Stimulated activated effector memory CD8-positive, alpha-beta T cell treated with anti-CD3 and anti-CD28 coated beads, Interleukin-12 subunit alpha, Interleukin-12 subunit beta, amount 100 ng/mL, for 72 hours (primary cell): ENCODE results near the gene WDR31.
"Not testable (repeated sequence)": the region's sequence is repeated elsewhere in the genome, so short reads cannot be mapped to it uniquely, and the experiment has no call there.

Source experiments
- ATAC-seq: fragments of 150-1000 bp; cut with Tn5 transposase; 2 replicates; pipeline ENCODE4 v1.10.0; 2021
- DNase-seq, 2 donors: peaks; one replicate each; pipeline ENCODE4 v3.0.0; 2021 to 2022; ENCODE audit warnings: low spot score in 2 of 2
- H3K27ac Mint-ChIP-seq: one replicate; pipeline ENCODE4 v1.8.0; 2022; ENCODE audit warnings: mild to moderate bottlenecking, mixed read lengths
- H3K36me3 Mint-ChIP-seq: one replicate; pipeline ENCODE4 v1.8.0; 2022; ENCODE audit warnings: mild to moderate bottlenecking, mixed read lengths
- H3K4me1 Mint-ChIP-seq: one replicate; pipeline ENCODE4 v1.8.0; 2022; ENCODE audit warnings: mixed read lengths
- H3K4me3 Mint-ChIP-seq: one replicate; pipeline ENCODE4 v1.8.0; 2022; ENCODE audit warnings: mild to moderate bottlenecking, mixed read lengths
- H3K9me3 Mint-ChIP-seq: one replicate; pipeline ENCODE4 v1.8.0; 2022; ENCODE audit warnings: mixed read lengths

WDR31 gene

DNA sequence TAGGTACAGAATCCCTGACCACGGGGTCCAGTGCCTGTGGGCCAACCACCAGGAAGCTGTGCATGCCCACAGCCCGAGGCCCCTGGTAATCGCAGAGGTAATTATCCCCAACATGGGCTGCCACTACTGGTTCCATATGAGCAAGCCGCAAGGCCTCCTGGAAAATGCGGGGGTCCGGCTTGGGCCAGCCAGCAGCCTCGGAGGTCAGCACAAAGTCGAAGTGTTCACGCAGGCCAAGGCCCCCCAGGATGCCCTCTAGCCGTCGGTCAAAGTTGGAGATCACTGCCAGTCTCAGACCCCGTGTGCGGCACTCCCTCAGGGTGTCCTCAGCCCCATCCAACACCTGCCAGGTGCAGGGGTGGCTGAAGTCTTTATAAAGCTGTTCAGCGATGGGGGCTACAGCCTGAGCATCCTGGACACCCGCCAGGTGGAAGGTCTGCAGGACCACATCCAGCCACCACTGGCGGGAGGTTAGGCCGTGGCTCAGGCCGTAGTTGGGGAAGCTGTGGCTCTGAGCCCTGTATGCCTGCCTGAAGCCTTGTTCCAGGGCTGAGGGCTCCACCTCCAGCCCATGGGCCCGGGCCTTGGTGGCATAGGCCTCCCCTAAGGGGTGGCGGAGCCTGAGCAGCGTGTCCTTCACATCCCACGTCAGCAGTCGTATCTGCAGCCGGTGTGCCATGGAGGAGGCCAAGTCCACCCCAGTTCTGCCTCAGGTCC is 33.8 kb upstream of the WDR31 start:
- DNase-seq = no peak
- Mint-ChIP-seq H3K36me3 (peaks cover 39% of the 10 kb centered on the region), H3K4me3 (no peak overlapping the region), H3K9me3 (no peaks in the 10 kb centered on the region), H3K4me1 (peaks cover 15% of the 10 kb centered on the region), H3K27ac (no peak overlapping the region)
- no peak for ATAC-seq

DNA sequence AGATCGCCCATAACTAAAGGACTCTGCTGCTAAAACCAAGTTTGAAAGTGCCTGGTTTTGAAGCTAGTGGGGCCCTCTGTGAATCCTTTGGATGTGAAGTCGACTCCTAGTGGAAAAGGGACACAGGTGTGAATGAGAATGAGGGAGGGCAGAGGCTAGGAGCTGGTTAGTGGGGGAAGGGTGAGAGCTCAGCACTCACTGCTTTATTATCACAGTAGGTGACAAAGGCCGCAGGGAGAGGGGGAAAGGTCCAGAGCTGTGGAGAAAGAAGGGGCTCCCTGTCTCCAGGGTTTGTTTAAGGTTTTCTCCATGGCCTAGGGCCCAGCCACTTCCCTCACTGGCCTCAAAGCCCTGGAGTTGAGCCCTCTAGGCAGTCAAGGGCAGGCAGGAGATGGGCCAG is 33.2 kb upstream of the WDR31 start:
- Mint-ChIP-seq H3K9me3 (no peaks in the 10 kb centered on the region), H3K4me1 (peaks cover 15% of the 10 kb centered on the region), H3K36me3 (peaks cover 39% of the 10 kb centered on the region), H3K27ac (no peak overlapping the region), H3K4me3 (no peak overlapping the region)
- ATAC-seq (no peak), DNase-seq (no peak)

DNA sequence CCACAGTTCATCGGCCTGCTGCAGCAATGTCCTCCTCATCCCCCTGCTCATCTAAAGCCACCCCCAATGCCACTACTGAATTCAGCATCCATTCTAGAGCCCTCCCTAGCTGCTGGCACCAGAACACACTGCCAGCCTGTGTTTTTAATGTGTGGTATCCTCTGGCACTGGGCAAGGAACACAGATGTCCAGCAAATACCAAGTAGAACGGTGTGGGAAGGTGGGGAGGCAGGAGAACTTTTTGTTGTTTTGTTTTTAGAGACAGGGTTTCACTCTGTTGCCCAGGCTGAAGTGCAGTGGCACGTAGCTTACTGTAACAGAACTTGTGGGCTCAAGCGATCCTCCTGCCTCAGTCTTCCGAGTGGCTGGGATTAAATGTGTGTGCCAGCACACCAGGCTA is 32.0 kb upstream of the WDR31 start:
- H3K9me3 Mint-ChIP-seq = no peaks in the 10 kb centered on the region
- peaks cover 34% of the 10 kb centered on the region for H3K36me3 Mint-ChIP-seq
- H3K4me3 Mint-ChIP-seq = no peak overlapping the region
- ATAC-seq = no peak
- H3K4me1 Mint-ChIP-seq = peaks cover 15% of the 10 kb centered on the region
- peak overlapping the region; percentile 77 for H3K27ac Mint-ChIP-seq
- DNase-seq = no peak

DNA sequence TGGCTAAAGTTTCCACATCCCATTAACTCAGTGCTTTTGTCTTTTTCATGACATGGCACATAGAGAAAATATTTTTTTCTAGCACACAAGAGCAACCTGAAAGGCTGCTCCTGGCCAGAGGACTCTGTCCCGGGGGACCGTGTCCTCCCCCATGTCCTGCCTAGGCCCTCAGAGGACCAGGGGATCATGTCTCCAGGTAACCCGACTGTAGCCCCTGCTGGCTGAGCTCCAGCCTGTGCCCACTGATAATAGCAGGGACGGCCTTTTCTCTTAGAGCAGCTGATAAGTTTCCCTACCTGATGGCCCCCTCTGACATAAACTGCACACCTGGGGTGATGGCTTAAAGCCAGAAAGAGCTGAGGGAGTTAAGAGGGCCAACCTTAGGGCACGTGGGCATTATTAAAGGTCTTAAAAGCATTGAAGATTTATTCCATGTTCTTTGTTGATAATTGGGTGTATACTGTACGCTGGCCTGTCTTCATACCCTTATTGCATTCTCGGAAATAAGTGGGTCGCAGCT is 30.8 kb upstream of the WDR31 start:
- H3K9me3 Mint-ChIP-seq = no peaks in the 10 kb centered on the region
- no peak overlapping the region for H3K27ac Mint-ChIP-seq
- H3K36me3 Mint-ChIP-seq = peaks cover 33% of the 10 kb centered on the region
- H3K4me3 Mint-ChIP-seq = no peak overlapping the region
- DNase-seq (no peak), ATAC-seq (no peak)
- peaks cover 15% of the 10 kb centered on the region for H3K4me1 Mint-ChIP-seq

DNA sequence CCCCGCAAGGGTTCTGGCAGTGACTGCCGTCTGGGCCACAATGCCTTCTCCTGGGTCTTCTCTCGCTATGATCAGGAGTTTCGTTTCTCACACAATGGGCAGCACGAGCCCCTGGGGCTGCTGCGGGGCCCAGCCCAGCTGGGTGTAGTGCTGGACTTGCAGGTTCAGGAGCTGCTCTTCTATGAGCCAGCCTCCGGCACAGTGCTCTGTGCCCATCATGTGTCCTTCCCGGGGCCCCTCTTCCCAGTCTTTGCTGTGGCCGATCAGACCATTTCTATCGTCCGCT is 29.7 kb upstream of the WDR31 start:
- no peaks in the 10 kb centered on the region for H3K9me3 Mint-ChIP-seq
- H3K36me3 Mint-ChIP-seq = peaks cover 23% of the 10 kb centered on the region
- H3K4me3 Mint-ChIP-seq = no peak overlapping the region
- DNase-seq (no peak), ATAC-seq (no peak)
- H3K27ac Mint-ChIP-seq = no peak overlapping the region
- peaks cover 5% of the 10 kb centered on the region for H3K4me1 Mint-ChIP-seq

DNA sequence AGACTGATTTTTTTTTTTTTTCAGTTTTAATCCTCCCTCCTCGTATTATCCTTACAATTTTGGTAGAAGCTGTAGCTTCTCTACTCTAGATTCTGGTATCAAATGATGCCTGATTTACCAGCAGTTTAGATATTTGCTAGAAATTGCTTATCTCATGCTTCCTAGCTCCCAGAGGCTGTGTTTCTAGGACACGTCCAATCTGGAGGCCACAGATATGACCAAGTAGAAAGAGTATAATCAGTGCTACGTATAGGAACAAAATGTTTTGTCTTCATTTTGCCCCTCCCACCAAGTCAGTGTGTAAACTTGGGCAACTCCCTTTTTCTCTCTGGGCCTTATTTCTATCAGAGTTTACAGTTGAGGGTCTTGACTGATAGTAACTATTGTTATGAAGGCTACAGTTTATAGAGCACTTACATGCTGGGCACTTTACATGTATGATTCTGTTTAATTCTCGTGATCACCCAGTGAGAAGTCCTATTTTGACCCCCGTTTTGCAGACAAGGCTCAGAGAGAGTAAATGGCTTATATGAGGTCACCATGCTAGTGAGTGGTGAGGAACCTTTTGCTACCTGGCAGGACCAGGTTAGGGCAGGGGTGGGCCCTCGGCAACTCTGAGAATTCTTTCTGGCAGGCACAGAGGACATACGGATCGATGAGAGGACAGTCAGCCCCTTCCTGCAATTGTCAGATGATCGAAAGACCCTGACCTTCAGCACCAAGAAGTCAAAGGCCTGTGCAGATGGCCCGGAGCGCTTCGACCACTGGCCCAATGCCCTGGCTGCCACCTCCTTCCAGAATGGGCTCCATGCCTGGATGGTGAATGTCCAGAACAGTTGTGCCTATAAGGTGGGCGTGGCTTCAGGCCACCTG is 29.1 kb upstream of the WDR31 start:
- Mint-ChIP-seq H3K4me3 (no peak overlapping the region), H3K36me3 (peaks cover 17% of the 10 kb centered on the region), H3K9me3 (no peaks in the 10 kb centered on the region), H3K27ac (no peak overlapping the region), H3K4me1 (no peaks in the 10 kb centered on the region)
- no peak for ATAC-seq
- DNase-seq = no peak

DNA sequence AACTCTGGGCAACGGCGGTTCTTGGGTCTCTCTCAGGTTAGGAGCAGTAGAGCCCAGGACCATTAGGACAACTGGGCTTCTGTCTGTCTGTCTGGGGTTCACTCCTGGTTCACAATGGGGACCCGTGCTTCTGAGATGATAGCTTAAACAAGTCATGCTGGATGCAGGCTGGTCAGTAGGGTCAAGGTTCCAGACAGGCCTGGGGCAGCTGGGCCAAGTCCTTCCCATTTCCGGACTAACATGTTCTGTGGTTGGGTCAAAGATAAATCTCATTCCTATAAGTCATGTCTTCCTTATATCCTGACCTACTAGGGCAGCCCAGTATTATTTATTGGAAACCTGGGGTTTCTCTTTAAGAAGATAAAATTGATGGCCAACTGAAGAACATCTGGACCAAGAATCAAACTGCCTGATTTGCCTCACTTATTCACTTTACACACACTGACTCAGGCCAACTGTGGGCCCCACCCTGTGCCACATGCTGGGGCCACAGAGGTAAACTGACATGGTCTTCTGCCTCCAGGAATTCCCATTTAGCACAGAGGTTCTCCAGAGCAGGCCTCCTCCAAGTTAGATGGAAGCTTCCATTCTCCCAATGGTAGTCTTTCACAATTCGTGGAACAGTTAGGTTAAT is 28.4 kb upstream of the WDR31 start:
- Mint-ChIP-seq H3K4me3 (no peak overlapping the region), H3K4me1 (no peaks in the 10 kb centered on the region), H3K9me3 (no peaks in the 10 kb centered on the region), H3K36me3 (peaks cover 14% of the 10 kb centered on the region), H3K27ac (no peak overlapping the region)
- ATAC-seq (no peak), DNase-seq (no peak)

DNA sequence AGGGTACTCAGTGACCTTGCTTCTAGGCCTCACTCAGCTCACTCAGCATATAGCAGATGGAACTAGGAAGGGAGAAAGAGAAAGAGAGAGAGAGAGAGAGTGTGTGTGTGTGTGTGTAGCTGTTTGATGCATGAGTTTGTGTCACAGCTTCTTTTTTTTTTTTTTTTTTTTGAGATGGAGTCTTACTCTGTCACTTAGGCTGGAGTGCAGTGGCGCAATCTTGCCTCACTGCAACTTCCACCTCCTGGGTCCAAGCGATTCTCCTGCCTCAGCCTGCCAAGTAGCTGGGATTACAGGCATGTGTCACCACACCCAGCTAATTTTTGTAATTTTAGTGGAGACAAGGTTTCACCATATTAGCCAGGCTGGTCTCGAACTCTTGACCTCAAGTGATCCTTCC is 25.6 kb upstream of the WDR31 start:
- H3K4me3 Mint-ChIP-seq, H3K9me3 Mint-ChIP-seq, H3K36me3 Mint-ChIP-seq, DNase-seq, ATAC-seq, H3K27ac Mint-ChIP-seq: not testable (repeated sequence)
- peaks cover 12% of the 10 kb centered on the region for H3K4me1 Mint-ChIP-seq

DNA sequence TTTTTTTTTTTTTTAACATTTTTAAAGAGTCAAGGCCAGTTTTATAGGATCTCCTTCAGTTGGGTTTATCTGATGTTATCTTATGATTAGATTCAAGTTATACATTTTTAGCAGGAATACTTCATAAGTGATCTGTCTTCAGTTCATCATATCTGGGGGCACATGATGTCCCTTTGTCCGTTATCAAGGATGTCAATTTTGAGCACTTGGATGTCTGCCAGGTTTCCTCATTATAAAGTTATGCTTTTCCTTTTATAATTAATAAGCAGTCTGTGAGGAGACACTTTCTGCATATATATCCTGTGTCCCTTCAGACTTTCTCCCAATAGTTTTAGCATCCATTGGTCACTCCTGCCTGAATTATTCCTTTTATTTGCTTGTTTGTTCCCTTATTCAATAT is 24.9 kb upstream of the WDR31 start:
- Mint-ChIP-seq H3K9me3 (no peaks in the 10 kb centered on the region), H3K36me3 (no peaks in the 10 kb centered on the region), H3K4me1 (peaks cover 12% of the 10 kb centered on the region), H3K4me3 (no peak overlapping the region), H3K27ac (no peak overlapping the region)
- no peak for DNase-seq
- ATAC-seq = no peak

DNA sequence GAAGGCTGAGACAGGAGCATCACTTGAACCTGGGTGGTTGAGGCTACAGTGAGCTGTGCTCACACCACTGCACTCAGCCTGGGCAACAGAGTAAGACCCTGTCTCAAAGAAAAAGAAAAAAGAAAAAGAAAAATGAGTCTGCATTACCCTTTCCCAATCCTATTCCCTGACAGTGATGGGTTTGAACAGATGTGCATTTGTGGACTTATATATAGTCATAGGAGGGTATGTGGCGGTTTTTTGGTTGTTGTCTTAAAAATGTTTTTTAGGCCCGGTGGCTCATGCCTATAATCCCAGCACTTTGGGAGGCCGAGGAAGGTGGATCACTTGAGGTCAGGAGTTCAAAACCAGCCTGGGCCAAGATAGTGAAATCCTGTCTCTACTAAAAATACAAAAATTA is 23.3 kb upstream of the WDR31 start:
- ATAC-seq (no peak), DNase-seq (no peak)
- H3K9me3 Mint-ChIP-seq = no peaks in the 10 kb centered on the region
- no peak overlapping the region for H3K4me3 Mint-ChIP-seq
- no peak overlapping the region for H3K27ac Mint-ChIP-seq
- H3K36me3 Mint-ChIP-seq = no peaks in the 10 kb centered on the region
- H3K4me1 Mint-ChIP-seq = peaks cover 12% of the 10 kb centered on the region

DNA sequence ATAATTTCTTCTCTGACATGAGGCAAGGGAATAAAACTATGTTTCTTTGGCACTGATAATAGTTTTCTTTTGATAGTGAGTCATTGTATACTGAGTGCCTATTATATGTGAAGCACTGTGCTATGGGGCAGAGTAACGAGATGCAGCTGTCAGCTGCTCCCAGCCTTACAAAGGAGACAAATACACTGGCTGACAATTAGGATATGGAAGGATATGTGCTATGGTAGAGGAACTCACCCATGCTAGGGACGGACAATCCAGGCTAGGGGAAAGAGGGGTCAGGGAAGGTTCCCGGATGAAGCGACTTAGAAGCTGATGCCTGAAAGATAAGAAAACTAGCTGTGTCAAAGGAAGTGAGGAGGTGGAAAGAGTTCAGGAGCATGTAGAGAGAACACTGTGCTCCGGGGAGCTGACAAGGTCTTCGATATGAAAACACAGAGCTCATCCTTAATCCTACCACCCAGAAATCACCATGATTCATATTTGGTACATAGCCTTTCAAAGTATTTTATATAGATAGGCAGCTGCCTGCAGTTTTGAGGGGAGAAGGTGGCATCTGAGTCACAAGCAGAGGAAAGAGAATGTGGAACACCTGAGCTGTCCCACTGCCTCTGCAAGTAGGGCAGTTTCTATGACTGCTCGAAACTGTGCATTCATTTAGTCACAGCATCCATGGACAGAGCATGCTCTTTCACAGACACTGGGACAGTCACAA is 21.4 kb upstream of the WDR31 start:
- Mint-ChIP-seq H3K4me1 (peaks cover 12% of the 10 kb centered on the region), H3K9me3 (no peaks in the 10 kb centered on the region), H3K4me3 (no peak overlapping the region), H3K27ac (no peak overlapping the region), H3K36me3 (no peaks in the 10 kb centered on the region)
- no peak for DNase-seq
- peak; percentile 93 for ATAC-seq

DNA sequence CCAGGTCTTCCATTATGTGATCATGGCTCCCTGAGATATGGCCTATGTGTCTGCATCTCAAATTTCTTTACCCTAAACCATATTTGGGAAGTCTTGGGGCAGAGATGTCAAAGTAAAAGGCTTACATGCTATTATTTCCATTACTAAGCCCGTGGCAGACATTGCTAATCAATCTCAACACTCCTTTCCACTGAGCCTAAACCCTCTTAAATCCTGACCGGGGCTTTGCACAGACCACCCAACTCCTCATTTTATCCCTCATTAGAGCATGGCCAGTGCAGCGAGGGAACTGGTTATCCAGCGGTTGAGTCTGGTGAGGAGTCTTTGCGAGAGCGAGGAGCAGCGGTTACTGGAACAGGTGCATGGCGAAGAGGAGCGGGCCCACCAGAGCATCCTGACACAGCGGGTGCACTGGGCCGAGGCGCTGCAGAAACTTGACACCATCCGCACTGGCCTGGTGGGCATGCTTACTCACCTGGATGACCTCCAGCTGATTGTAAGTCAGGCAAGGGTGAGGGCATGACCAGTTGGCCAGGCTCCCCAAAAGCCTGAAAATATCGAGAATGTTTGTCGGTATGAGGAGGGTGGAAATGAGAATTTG is 20.3 kb upstream of the WDR31 start:
- Mint-ChIP-seq H3K4me1 (peaks cover 12% of the 10 kb centered on the region), H3K36me3 (no peaks in the 10 kb centered on the region), H3K9me3 (no peaks in the 10 kb centered on the region), H3K27ac (no peak overlapping the region), H3K4me3 (no peak overlapping the region)
- DNase-seq (no peak), ATAC-seq (no peak)

DNA sequence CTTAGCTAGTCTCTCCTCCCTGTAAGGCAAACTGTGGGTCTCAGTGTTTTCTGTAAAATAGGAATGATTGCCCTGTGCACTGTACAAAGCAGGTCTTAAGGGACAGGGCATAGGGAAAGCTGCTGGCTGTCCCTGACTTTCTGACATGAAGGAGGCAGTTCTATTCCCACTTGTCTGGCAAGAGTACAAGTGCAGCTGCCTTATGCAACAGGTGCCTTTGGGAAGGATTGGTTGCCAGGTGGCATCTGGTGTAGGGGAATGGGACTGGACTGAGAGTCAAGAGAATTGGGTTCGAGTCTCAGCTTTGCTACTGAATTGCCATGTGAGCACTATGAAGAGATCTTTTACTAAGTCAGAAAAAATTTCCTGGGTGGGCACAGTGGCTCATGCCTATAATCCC is 19.3 kb upstream of the WDR31 start:
- no peaks in the 10 kb centered on the region for H3K36me3 Mint-ChIP-seq
- no peak for ATAC-seq
- DNase-seq = no peak
- H3K27ac Mint-ChIP-seq = no peak overlapping the region
- peaks cover 12% of the 10 kb centered on the region for H3K4me1 Mint-ChIP-seq
- H3K9me3 Mint-ChIP-seq = no peaks in the 10 kb centered on the region
- H3K4me3 Mint-ChIP-seq = no peak overlapping the region

DNA sequence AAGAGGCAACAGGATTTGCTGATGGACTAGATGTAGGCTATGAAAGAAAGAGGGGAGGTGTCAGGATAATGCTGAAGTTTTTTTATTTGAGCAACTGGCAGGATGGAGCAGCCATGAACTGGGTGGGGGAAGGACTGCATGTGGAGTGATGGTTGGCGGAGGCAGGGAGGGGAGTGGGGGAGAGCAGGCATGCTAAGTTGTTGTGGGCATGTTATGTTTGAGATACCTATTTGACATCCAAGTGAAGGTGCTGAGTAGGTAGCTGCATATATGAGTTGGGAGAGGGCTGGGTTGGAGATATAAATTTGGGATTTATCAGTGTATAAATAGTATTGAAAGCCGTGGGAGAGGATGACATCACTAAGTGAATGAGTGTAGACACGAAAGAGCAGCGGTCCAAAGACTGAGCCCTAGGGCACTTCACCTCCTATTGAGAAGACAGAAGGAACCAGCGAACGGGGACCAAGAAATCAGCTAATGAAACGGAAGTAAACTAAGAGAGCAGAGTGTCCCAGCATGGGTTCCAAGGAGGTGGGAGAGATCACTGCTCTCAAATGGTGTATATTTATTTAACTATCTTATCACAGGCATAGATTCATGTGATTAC is 16.7 kb upstream of the WDR31 start:
- ATAC-seq (no peak), DNase-seq (no peak)
- peaks cover 16% of the 10 kb centered on the region for H3K4me1 Mint-ChIP-seq
- H3K36me3 Mint-ChIP-seq = no peaks in the 10 kb centered on the region
- no peak overlapping the region for H3K27ac Mint-ChIP-seq
- H3K4me3 Mint-ChIP-seq = no peak overlapping the region
- H3K9me3 Mint-ChIP-seq = no peaks in the 10 kb centered on the region
